Adrenal gland (tissue), 12 donors: ENCODE measurements around the gene RGS4. TPM values are rescaled to one million over a fixed set of nuclear protein-coding genes. Genes with fewer than 3 reads are reported as not detected.

Experiments used
- DNase-seq, 7 donors: peaks; one replicate each; pipeline ENCODE4 v3.0.0-alpha.2; 2019 to 2020
- H3K27ac ChIP-seq, 5 donors: fragments of 200-600 bp; sonication (generic) in 4 of 5; 1 replicate in 3 of 5; 2 replicates in 2 of 5; pipeline versions ENCODE4 v1.5.1 to v1.8.0; 2016 to 2020; ENCODE audit warnings: mild to moderate bottlenecking in 1 of 5
- H3K27me3 ChIP-seq: fragments of 200-600 bp; 2 replicates; pipeline ENCODE4 v1.8.0; 2021
- H3K36me3 ChIP-seq, 2 donors: fragments of 200-600 bp; replicated peaks in 1 of 2; 1 replicate in 1 of 2; 2 replicates in 1 of 2; pipeline versions ENCODE4 v1.5.1 to v1.8.0; 2018 to 2022
- H3K4me1 ChIP-seq, 2 donors: fragments of 200-600 bp; replicated peaks in 1 of 2; 1 replicate in 1 of 2; 2 replicates in 1 of 2; pipeline versions ENCODE4 v1.5.1 to v1.8.0; 2018 to 2021
- H3K4me3 ChIP-seq, 4 donors: fragments of 200-600 bp; sonication (generic) in 3 of 4; one replicate each; pipeline ENCODE4 v1.5.1; 2016 to 2018
- H3K9me3 ChIP-seq, 3 donors: fragments of 200-600 bp; sonication (generic) in 1 of 3; replicated peaks in 1 of 3; 1 replicate in 2 of 3; 2 replicates in 1 of 3; pipeline versions ENCODE4 v1.5.1 to v1.8.0; 2016 to 2021
- CTCF ChIP-seq, 6 experiments: fragments of 450-650 bp in 4 of 6; fragments of 200-600 bp in 2 of 6; sonication (generic) in 1 of 6; IDR thresholded peaks; 1 replicate in 5 of 6; 2 replicates in 1 of 6; pipeline versions ENCODE4 v1.5.1 to v1.8.0; 2016 to 2021; ENCODE audit warnings: antibody characterized with exemption in 6 of 6, mild to moderate bottlenecking in 2 of 6, moderate library complexity in 1 of 6
- POLR2A ChIP-seq, 2 donors: fragments of 450-650 bp; IDR thresholded peaks; one replicate each; pipeline ENCODE4 v1.6.1; 2017; ENCODE audit warnings: antibody characterized with exemption in 2 of 2, mild to moderate bottlenecking in 2 of 2, moderate library complexity in 1 of 2
- WGBS, 4 donors: extraction: QIAGEN DNeasy Blood & Tissue Kit in 2 of 4; methylation state at CpG; one replicate each; pipeline versions ENCODE4 v1.1.5 to v1.1.7; 2013 to 2017; 5-methylcytosine and 5-hydroxymethylcytosine counted together
- intact Hi-C, 2 donors: fragments of 100-400 bp; cut with DNase I; formaldehyde crosslinking; loops; one replicate each; pipeline versions ENCODE4 v1.14.1 to v1.15.0; 2022 to 2023
- polyA plus RNA-seq, 3 donors: library from polyadenylated mRNA; stranded (reverse); fragments of 200-250 nt in 2 of 3; fragments of 350-450 nt in 1 of 3; fragmentation: Illumina TruSeq in 1 of 3; extraction: RNeasy Lipid Tissue Mini Kit (QIAGEN cat#74804) in 1 of 3; gene quantifications; one replicate each; pipeline ENCODE4 v1.2.3, GENCODE V29; 2013 to 2014
- total RNA-seq, 9 donors: library from RNA; depleted of rRNA in 4 of 9; stranded (reverse); fragments of >200 nt in 4 of 9; fragments of 120-200 nt in 1 of 9; fragmentation: NEBNext Ultra II Directional in 1 of 9; extraction: Animal tissue kit (Norgen Biotek cat#: 25700) in 1 of 9; gene quantifications; one replicate each; pipeline versions ENCODE4 v1.1.0 to v1.2.4, GENCODE V29; 2013 to 2023
- donor health status: healthy with polysubstance abuse.
- donor health status: Bipolar disorder and iron deficiency.
- donor health status: DM: yes; HTN: yes; CAD: no.
- donor health status: DM: no; HTN: no; CAD: no.
- donor health status: DM: no; HTN: no; CAD: no.
- donor health status: DM: yes; HTN: yes; CAD: no.

RGS4 gene
- total and polyA plus RNA-seq, 12 donors, result 2.2 to 48.5 (median 12.4) TPM

- no peak overlapping the region for H3K27ac ChIP-seq
- H3K4me1 ChIP-seq, result no peaks in the 10 kb centered on the region
- peak; percentile 67 to 93 (median 81) for DNase-seq
- peak; percentile 60 to 78 (median 73) for TF ChIP-seq CTCF (IDR thresholded peaks at IDR 0.05)
- no peak for TF ChIP-seq POLR2A (IDR thresholded peaks at IDR 0.05)
- intact Hi-C loops, result loop anchor here (5.0 kb wide), 2 partner anchors 101 to 194 kb away; no protein-coding TSS in a partner anchor
- H3K27me3 ChIP-seq, result no peaks in the 10 kb centered on the region
- no peak overlapping the region for H3K4me3 ChIP-seq
- 9 to 14% (median 10%) methylated on average over 6 of the region's 6 CpGs for WGBS, 4 donors
- no peaks in the 10 kb centered on the region for H3K36me3 ChIP-seq
- no peaks in the 10 kb centered on the region for H3K9me3 ChIP-seq
These were observed 2.5 kb downstream of the RGS4 start for GRCh38 chr1:163071405-163072255.

- H3K27me3 ChIP-seq, result no peaks in the 10 kb centered on the region
- H3K27ac ChIP-seq, result no peak overlapping the region
- TF ChIP-seq POLR2A (IDR thresholded peaks at IDR 0.05) (no peak), CTCF (IDR thresholded peaks at IDR 0.05) (no peak)
- H3K36me3 ChIP-seq, result no peaks in the 10 kb centered on the region
- intact Hi-C loops, result loop anchor here (5.0 kb wide), 2 partner anchors 100 to 195 kb away; no protein-coding TSS in a partner anchor
- WGBS, 4 donors, result 83 to 96% (median 89%) methylated on average over 1 of the region's 1 CpG
- no peaks in the 10 kb centered on the region for H3K9me3 ChIP-seq
- no peak overlapping the region for H3K4me3 ChIP-seq
- no peak for DNase-seq
- no peaks in the 10 kb centered on the region for H3K4me1 ChIP-seq
These were observed 3.5 kb downstream of the RGS4 start for GRCh38 chr1:163072658-163073057.

GRCh38 chr1:163074004-163074403 lies 4.8 kb downstream of the RGS4 start:
- 92 to 100% (median 99%) methylated on average over 1 of the region's 1 CpG for WGBS, 4 donors
- TF ChIP-seq CTCF (IDR thresholded peaks at IDR 0.05), result no peak
- TF ChIP-seq POLR2A (IDR thresholded peaks at IDR 0.05), result no peak
- Histone ChIP-seq H3K36me3 (no peaks in the 10 kb centered on the region), H3K4me3 (no peak overlapping the region), H3K9me3 (no peaks in the 10 kb centered on the region), H3K27ac (no peak overlapping the region), H3K4me1 (no peaks in the 10 kb centered on the region), H3K27me3 (no peaks in the 10 kb centered on the region)
- intact Hi-C loops, result loop anchor here (5.0 kb wide), 2 partner anchors 98 to 197 kb away; no protein-coding TSS in a partner anchor
- no peak for DNase-seq

GRCh38 chr1:163074716-163075284 lies 5.6 kb downstream of the RGS4 start:
- Histone ChIP-seq H3K9me3 (no peaks in the 10 kb centered on the region), H3K4me3 (no peak overlapping the region), H3K36me3 (no peaks in the 10 kb centered on the region), H3K4me1 (no peaks in the 10 kb centered on the region), H3K27me3 (no peaks in the 10 kb centered on the region), H3K27ac (no peak overlapping the region)
- intact Hi-C loops, result loop anchor here (5.0 kb wide), 2 partner anchors 98 to 197 kb away; no protein-coding TSS in a partner anchor
- 83 to 89% (median 87%) methylated on average over 2 of the region's 2 CpGs for WGBS, 4 donors
- TF ChIP-seq CTCF (IDR thresholded peaks at IDR 0.05) (no peak), POLR2A (IDR thresholded peaks at IDR 0.05) (no peak)
- no peak for DNase-seq
